A549 (cell line): ENCODE data around the gene SMU1.

ENCODE experiments used
- GATA3 ChIP-seq: IDR thresholded peaks from 2 replicates; pipeline ENCODE4 v1.6.1; 2012; ENCODE audit warnings: borderline replicate concordance
- PHF8 ChIP-seq: fragments of 200-600 bp; sonication (generic); IDR thresholded peaks from 2 replicates; pipeline ENCODE4 v1.6.1; 2016; ENCODE audit warnings: low read depth, mild to moderate bottlenecking, antibody characterized with exemption, moderate library complexity, borderline replicate concordance
- TF ChIP-seq, protein P1 (sequence below): fragments of >200 bp; sonication (Bioruptor Twin); formaldehyde crosslinking; IDR thresholded peaks from 3 replicates; pipeline ENCODE4 v1.5.1; 2016

DNA sequence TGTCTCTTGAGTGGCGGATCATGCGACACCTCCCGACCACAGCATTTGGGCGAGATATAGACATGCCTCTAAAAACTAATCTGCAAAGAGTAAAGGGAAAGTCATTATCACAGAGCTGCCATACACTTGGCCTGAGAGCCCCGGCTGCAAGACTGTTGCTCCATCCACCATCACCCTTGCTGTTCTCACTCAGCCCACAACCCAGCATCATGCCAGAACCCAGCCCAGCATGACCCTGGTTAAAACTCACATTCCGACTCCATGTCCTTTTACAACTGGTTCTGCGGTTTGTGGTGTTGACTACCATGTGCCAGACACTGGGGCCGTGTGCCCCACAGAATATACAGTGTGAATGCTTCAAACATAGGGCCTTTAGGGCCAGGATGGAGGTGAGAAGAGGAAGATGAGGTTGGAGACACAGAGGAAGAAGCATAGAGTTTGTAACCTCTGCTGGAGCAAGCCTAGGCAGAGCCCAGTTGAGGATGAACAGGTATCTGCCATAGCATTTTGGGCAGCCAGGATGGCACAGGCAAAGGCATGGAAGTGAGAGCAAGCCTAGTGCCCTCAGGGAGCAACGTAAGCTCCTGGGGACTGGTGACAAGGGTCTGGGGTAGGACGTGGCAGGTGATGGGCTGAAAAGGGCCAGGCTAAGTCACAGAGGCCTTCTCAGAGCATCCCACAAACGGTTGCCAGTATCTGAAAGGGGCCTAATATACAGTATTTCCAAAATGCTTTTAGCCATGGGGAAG lies 37.5 kb upstream of the SMU1 start:
- TF ChIP-seq PHF8: no peak
- TF ChIP-seq, protein P1, sequence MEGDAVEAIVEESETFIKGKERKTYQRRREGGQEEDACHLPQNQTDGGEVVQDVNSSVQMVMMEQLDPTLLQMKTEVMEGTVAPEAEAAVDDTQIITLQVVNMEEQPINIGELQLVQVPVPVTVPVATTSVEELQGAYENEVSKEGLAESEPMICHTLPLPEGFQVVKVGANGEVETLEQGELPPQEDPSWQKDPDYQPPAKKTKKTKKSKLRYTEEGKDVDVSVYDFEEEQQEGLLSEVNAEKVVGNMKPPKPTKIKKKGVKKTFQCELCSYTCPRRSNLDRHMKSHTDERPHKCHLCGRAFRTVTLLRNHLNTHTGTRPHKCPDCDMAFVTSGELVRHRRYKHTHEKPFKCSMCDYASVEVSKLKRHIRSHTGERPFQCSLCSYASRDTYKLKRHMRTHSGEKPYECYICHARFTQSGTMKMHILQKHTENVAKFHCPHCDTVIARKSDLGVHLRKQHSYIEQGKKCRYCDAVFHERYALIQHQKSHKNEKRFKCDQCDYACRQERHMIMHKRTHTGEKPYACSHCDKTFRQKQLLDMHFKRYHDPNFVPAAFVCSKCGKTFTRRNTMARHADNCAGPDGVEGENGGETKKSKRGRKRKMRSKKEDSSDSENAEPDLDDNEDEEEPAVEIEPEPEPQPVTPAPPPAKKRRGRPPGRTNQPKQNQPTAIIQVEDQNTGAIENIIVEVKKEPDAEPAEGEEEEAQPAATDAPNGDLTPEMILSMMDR: no peak
- TF ChIP-seq GATA3: no peak
